Gastrocnemius medialis (tissue), 4 donors: Measurements from ENCODE around the gene PARD3B.

Experiments used
- CTCF ChIP-seq, 5 experiments: fragments of 450-650 bp in 3 of 5; fragments of 200-600 bp in 2 of 5; sonication (generic) in 2 of 5; IDR thresholded peaks in 4 of 5; conservative IDR thresholded peaks in 1 of 5; 1 replicate in 4 of 5; 2 replicates in 1 of 5; pipeline ENCODE4 v1.5.1; 2016 to 2019; ENCODE audit warnings: antibody characterized with exemption in 5 of 5, mild to moderate bottlenecking in 3 of 5, moderate library complexity in 3 of 5
- POLR2A ChIP-seq, 2 donors: fragments of 450-650 bp; IDR thresholded peaks; one replicate each; pipeline ENCODE4 v1.6.1; 2017; ENCODE audit warnings: antibody characterized with exemption in 2 of 2, mild to moderate bottlenecking in 2 of 2, moderate library complexity in 2 of 2

GRCh38 chr2:204796581-204796980, 251.3 kb downstream of the PARD3B start:
- TF ChIP-seq CTCF (IDR thresholded peaks at IDR 0.05 in 4 of 5, conservative IDR thresholded peaks at IDR 0.05 in 1 of 5) (no peak), POLR2A (IDR thresholded peaks at IDR 0.05) (no peak)
